ENCODE data around the gene EML1.

GRCh38 chr14:99802301-99803105 lies 9.3 kb downstream of the EML1 start:
- no peak for TF ChIP-seq CTCF (IDR thresholded peaks at IDR 0.05 in 8 of 11, conservative IDR thresholded peaks at IDR 0.05 in 3 of 11)
- TF ChIP-seq POLR2A (IDR thresholded peaks at IDR 0.05), result no peak

Data from spleen (tissue), 7 donors.